Mesodermal cell (in vitro differentiated cells): ENCODE data around the gene PRKAR2A.
A peak's percentile ranks its signal among the peaks of the same experiment; 100 is the strongest.
"Not testable (repeated sequence)": the region's sequence is repeated elsewhere in the genome, so short reads cannot be mapped to it uniquely, and the experiment has no call there.

ENCODE experiments used
- H3K27ac ChIP-seq: 2 replicates; pipeline ENCODE4 v1.7.0; 2013; ENCODE audit warnings: mild to moderate bottlenecking, low read depth, low read length, moderate library complexity; ENCODE audit not compliant: severe bottlenecking
- H3K36me3 ChIP-seq: 2 replicates; pipeline ENCODE4 v1.7.1; 2013; ENCODE audit warnings: mild to moderate bottlenecking, low read length, moderate library complexity; ENCODE audit not compliant: control insufficient read depth, insufficient read depth
- H3K4me1 ChIP-seq: one replicate; pipeline ENCODE4 v1.7.1; 2013; ENCODE audit warnings: mild to moderate bottlenecking, low read length; ENCODE audit not compliant: insufficient read depth, control insufficient read depth, poor library complexity, severe bottlenecking
- H3K4me3 ChIP-seq: 2 replicates; pipeline ENCODE4 v1.7.0; 2013; ENCODE audit warnings: low read length, control low read depth, mild to moderate bottlenecking; ENCODE audit not compliant: insufficient read depth, poor library complexity, severe bottlenecking; ENCODE audit errors: extremely low read depth
- H3K9me3 ChIP-seq: 2 replicates; pipeline ENCODE4 v1.7.1; 2013; ENCODE audit warnings: mild to moderate bottlenecking, low read length, moderate library complexity; ENCODE audit not compliant: control insufficient read depth
- WGBS, 2 experiments: methylation state at CpG; one replicate each; pipeline ENCODE4 v1.1.5; 2013; ENCODE audit warnings: missing lambda C conversion rate in 2 of 2; ENCODE audit not compliant: insufficient coverage in 2 of 2; 5-methylcytosine and 5-hydroxymethylcytosine counted together

Gene PRKAR2A

DNA sequence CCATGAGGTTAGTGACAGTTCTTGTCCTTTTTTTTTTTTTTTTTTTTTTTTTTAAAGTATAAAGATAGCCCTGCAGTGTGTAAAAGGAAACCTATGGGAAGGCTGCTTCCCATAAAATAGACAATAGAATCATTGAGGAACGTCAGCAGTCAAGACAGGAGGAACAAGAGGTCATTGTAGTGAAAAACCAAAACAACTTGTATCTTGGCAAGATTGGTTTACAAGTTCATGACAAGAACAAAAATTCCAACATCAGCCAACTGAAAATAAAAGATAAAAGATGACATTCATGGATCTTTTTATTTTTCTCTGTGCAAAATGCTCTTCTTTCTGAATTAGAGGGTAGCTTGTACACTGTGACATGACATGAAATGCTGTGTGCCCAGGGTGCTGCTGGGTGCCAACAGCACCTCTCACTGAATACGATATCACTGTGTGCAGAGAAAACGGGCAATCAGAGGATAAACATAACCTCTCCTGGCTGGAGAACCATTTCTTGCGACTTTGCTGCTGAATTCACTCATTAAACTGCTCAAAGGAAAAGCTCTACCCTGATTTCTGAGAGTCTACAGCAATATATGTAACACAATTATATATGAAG lies 100.6 kb downstream of the PRKAR2A start:
- no peaks in the 10 kb centered on the region for H3K9me3 ChIP-seq
- H3K27ac ChIP-seq = peak overlapping the region; percentile 66
- peaks cover 32% of the 10 kb centered on the region for H3K36me3 ChIP-seq
- H3K4me1 ChIP-seq = peaks cover 5% of the 10 kb centered on the region
- WGBS, 2 experiments = 77 to 87% methylated on average over 2 to 3 of the region's 4 CpGs
- H3K4me3 ChIP-seq = no peak overlapping the region

DNA sequence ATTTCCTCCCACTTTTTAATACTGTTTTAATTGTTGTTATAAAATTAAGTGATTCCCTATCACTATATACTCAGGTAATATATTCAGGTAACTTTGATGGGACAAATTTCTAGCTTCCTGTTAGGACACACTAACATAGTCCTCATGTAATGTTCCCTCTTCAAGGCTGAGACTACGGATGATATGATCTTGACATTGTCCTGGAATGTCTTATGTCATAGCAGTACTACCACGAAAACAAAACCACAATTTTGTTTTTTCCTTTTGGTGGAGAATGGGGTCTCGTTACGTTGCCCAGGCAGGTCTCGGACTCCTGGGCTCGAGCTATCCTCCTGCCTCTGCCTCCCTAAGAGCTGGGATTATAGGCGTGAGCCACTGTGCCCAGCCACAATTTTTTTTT lies 103.9 kb downstream of the PRKAR2A start:
- 95 to 97% methylated on average over 3 to 4 of the region's 7 CpGs for WGBS, 2 experiments

DNA sequence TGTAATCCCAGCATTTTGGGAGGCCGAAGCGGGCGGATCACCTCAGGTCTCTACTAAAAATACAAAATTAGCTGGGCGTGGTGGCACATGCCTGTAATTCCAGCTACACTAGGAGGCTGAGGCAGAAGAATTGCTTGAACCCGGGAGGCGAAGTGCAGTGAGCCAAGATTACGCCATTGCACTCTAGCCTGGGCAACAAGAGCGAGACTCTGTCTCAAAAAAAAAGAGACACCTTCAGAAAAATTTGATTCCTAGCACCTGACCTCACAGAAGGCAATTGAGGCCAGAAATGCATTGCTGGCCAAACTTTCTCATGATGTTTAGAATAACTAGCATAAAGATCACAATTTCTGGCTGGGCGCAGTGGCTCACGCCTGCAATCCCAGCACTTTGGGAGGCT lies 106.4 kb downstream of the PRKAR2A start:
- not testable (repeated sequence) for H3K9me3 ChIP-seq, H3K4me1 ChIP-seq, H3K36me3 ChIP-seq, H3K27ac ChIP-seq, H3K4me3 ChIP-seq
- WGBS, 2 experiments = 93 to 95% methylated on average over 9 of the region's 10 CpGs

More for the DNA sequence above, 103.9 kb downstream of the PRKAR2A start:
- no peak overlapping the region for H3K27ac ChIP-seq
- no peaks in the 10 kb centered on the region for H3K9me3 ChIP-seq
- peaks cover 21% of the 10 kb centered on the region for H3K36me3 ChIP-seq
- H3K4me1 ChIP-seq = peaks cover 8% of the 10 kb centered on the region
- no peak overlapping the region for H3K4me3 ChIP-seq

- 29 to 36% methylated on average over 9 to 14 of the region's 15 CpGs for WGBS, 2 experiments
- H3K4me1 ChIP-seq = peaks cover 3% of the 10 kb centered on the region
- no peak overlapping the region for H3K4me3 ChIP-seq
- H3K27ac ChIP-seq = no peak overlapping the region
- peaks cover under 1% of the 10 kb centered on the region for H3K36me3 ChIP-seq
- H3K9me3 ChIP-seq = no peaks in the 10 kb centered on the region
Measured at GRCh38 chr3:48739955-48740823, 107.5 kb downstream of the PRKAR2A start.

DNA sequence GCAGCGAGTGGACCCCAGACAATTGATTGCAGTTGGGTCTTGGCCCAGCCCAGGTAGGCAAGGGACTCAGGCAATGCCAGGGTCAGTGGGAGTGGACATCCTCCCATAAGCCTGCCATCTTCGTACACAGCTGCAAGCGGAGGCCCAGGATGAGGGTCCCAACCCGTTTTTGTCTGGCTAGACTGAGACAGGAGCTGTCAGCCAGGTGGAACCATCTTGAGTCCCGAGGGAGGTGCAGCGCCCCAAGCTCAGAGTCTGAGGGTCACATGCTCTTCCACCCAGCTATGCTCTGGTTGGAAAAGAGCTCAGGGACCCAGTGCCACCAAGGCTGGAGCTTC lies 108.1 kb downstream of the PRKAR2A start:
- no peaks in the 10 kb centered on the region for H3K36me3 ChIP-seq
- H3K4me1 ChIP-seq = peaks cover 3% of the 10 kb centered on the region
- no peak overlapping the region for H3K27ac ChIP-seq
- no peaks in the 10 kb centered on the region for H3K9me3 ChIP-seq
- no peak overlapping the region for H3K4me3 ChIP-seq
- WGBS, 2 experiments = 82 to 91% methylated on average over 6 of the region's 6 CpGs

DNA sequence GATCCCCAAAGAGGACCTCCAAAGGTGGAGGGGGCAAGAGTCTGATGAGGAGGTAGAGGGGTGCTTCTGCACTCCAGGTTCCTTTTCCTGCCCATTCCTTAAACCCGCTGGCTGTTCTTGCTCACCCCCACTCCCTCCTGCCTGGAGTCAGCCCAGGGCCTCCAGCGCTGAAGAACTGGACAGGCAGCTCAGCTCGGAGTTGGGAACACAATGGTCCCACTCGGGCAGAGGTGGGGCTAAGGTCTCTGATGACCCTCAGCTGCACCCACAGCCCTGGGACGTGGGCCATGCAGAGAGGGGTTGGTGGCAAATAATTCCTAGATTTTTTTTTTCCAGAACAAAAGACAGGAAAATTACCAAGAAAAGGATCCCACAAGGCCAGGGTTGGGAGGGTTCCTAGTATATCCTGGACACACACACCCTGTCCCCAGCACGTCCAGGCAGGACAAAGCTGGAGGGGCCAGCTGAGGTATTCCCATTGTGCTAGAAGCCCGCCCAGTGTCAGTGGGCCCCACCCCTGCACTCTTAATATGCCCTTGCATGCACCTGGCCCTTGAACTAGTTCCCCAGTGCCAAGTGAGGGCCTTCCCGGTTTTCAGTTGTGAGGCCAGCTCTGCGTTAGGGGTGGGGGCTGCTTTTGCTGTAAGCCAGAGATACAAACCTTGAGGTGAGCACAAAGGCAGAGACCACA lies 108.6 kb downstream of the PRKAR2A start:
- WGBS, 2 experiments = 90 to 91% methylated on average over 5 to 9 of the region's 9 CpGs
- Histone ChIP-seq H3K4me3 (no peak overlapping the region), H3K36me3 (no peaks in the 10 kb centered on the region), H3K4me1 (peaks cover 3% of the 10 kb centered on the region), H3K27ac (no peak overlapping the region), H3K9me3 (no peaks in the 10 kb centered on the region)

- no peaks in the 10 kb centered on the region for H3K9me3 ChIP-seq
- no peaks in the 10 kb centered on the region for H3K36me3 ChIP-seq
- H3K4me1 ChIP-seq = peaks cover 3% of the 10 kb centered on the region
- no peak overlapping the region for H3K27ac ChIP-seq
- WGBS, 2 experiments = 100% methylated on average over 1 of the region's 3 CpGs; no CpG with 5 or more reads in 1 of the 2 experiments
- H3K4me3 ChIP-seq = no peak overlapping the region
Measured at GRCh38 chr3:48738144-48738536, 109.5 kb downstream of the PRKAR2A start.

DNA sequence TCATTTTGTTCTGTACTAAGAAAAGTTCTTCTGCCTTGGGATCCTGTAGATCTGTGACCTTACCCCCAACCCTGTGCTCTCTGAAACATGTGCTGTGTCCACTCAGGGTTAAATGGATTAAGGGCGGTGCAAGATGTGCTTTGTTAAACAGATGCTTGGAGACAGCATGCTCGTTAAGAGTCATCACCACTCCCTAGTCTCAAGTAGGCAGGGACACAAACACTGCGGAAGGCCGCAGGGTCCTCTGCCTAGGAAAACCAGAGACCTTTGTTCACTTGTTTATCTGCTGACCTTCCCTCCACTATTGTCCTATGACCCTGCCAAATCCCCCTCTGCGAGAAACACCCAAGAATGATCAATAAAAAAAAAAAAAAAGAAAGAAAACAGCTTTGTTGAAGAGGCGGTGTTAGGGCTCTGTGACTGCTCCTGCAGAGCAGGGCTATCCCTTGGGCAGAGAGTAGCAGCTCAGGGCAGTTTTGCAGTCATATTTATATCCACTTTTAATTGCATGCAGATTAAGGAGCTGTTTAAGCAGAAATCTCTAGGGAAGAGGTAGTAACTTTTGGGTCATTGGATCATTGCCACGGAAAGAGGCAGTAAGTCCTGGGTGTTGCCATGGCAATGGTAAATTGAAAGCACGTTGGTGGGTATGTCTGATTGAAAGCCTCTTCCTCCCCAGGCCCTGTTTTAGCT lies 112.5 kb downstream of the PRKAR2A start:
- H3K36me3 ChIP-seq, H3K27ac ChIP-seq, H3K9me3 ChIP-seq, H3K4me3 ChIP-seq, H3K4me1 ChIP-seq: not testable (repeated sequence)
- 80% methylated on average over 2 of the region's 8 CpGs; no CpG with 5 or more reads in 1 of the 2 experiments for WGBS, 2 experiments

DNA sequence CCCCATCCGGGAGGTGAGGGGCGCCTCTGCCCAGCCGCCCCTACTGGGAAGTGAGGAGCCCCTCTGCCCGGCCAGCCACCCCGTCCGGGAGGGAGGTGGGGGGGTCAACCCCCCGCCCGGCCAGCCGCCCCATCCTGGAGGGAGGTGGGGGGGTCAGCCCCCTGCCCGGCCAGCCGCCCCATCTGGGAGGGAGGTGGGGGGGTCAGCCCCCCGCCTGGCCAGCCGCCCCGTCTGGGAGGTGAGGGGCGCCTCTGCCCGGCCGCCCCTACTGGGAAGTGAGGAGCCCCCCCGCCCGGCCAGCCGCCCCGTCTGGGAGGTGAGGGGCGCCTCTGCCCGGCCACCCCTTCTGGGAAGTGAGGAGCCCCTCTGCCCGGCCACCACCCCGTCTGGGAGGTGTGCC lies 113.1 kb downstream of the PRKAR2A start:
- not testable (repeated sequence) for H3K27ac ChIP-seq, H3K4me3 ChIP-seq
- WGBS, 2 experiments = 100% methylated on average over 1 of the region's 25 CpGs; no CpG with 5 or more reads in 1 of the 2 experiments

DNA sequence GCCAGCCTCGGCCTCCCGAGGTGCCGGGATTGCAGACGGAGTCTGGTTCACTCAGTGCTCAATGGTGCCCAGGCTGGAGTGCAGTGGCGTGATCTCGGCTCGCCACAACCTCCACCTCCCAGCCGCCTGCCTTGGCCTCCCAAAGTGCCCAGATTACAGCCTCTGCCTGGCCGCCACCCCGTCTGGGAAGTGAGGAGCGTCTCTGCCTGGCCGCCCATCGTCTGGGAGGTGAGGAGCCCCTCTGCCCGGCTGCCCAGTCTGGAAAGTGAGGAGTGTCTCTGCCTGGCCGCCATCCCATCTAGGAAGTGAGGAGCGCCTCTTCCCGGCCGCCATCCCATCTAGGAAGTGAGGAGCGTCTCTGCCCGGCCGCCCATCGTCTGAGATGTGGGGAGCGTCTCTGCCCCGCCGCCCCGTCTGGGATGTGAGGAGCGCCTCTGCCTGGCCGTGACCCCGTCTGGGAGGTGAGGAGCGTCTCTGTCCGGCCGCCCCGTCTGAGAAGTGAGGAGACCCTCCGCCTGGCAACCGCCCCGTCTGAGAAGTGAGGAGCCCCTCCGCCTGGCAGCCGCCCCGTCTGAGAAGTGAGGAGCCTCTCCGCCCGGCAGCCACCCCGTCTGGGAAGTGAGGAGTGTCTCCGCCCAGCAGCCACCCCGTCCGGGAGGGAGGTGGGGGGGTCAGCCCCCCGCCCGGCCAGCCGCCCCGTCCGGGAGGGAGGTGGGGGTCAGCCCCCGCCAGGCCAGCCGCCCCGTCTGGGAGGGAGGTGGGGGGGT lies 113.7 kb downstream of the PRKAR2A start:
- not testable (repeated sequence) for H3K36me3 ChIP-seq, H3K4me1 ChIP-seq, H3K27ac ChIP-seq, H3K4me3 ChIP-seq, H3K9me3 ChIP-seq
- 100% methylated on average over 3 of the region's 53 CpGs; no CpG with 5 or more reads in 1 of the 2 experiments for WGBS, 2 experiments

More for the DNA sequence above, 113.1 kb downstream of the PRKAR2A start:
- H3K4me1 ChIP-seq, H3K36me3 ChIP-seq, H3K9me3 ChIP-seq: not testable (repeated sequence)
